AG09309 (cell line): ENCODE measurements around the gene ZBTB47.

Source experiments
- DNase-seq: peaks from one replicate; pipeline ENCODE4 v3.0.0-alpha.2; 2010; ENCODE audit warnings: low read depth
- H3K4me3 ChIP-seq: 2 replicates; pipeline ENCODE4 v1.5.1; 2011; ENCODE audit warnings: mild to moderate bottlenecking, low read depth, low read length, moderate library complexity; ENCODE audit not compliant: control insufficient read depth
- TF ChIP-seq, protein P1 (sequence below): IDR thresholded peaks from 2 replicates; pipeline ENCODE4 v1.5.1; 2011; ENCODE audit warnings: mild to moderate bottlenecking, low read depth, low read length, inconsistent platforms; ENCODE audit not compliant: insufficient read depth, control insufficient read depth; ENCODE audit errors: missing control alignments

Gene ZBTB47

DNA sequence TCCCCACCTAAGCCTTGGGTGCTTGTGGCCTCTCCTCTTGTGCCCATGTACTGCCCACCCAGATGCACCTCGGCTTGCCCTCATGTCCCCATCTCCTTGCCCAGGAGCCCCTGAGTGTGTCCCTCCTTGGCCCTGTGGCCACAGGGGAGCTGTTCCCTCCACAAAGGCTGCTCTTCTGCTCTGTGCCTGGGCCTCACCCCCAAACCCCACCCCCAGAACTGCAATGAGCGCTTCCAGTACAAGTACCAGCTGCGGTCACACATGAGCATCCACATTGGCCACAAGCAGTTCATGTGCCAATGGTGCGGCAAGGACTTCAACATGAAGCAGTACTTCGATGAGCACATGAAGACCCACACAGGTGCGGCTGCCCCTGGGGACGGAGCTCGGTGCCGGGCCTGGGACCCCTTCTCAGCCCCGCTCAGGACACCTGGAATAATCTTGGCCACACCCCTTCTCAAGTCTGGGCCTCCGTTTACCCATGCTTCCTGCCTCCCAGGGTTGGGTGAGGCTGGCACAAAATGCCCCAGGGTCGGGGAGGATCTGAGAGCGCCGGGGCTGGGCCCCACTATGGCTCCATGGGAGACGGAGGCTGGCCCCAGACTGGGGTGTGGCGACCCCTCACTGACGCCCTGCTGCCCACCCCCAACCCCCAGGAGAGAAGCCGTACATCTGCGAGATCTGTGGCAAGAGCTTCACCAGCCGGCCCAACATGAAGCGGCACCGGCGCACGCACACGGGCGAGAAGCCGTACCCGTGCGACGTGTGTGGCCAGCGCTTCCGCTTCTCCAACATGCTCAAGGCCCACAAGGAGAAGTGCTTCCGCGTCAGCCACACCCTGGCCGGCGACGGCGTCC is 10.3 kb downstream of the ZBTB47 start:
- H3K4me3 ChIP-seq, result no peak overlapping the region
- DNase-seq, result no peak
- TF ChIP-seq, protein P1, sequence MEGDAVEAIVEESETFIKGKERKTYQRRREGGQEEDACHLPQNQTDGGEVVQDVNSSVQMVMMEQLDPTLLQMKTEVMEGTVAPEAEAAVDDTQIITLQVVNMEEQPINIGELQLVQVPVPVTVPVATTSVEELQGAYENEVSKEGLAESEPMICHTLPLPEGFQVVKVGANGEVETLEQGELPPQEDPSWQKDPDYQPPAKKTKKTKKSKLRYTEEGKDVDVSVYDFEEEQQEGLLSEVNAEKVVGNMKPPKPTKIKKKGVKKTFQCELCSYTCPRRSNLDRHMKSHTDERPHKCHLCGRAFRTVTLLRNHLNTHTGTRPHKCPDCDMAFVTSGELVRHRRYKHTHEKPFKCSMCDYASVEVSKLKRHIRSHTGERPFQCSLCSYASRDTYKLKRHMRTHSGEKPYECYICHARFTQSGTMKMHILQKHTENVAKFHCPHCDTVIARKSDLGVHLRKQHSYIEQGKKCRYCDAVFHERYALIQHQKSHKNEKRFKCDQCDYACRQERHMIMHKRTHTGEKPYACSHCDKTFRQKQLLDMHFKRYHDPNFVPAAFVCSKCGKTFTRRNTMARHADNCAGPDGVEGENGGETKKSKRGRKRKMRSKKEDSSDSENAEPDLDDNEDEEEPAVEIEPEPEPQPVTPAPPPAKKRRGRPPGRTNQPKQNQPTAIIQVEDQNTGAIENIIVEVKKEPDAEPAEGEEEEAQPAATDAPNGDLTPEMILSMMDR, result no peak

DNA sequence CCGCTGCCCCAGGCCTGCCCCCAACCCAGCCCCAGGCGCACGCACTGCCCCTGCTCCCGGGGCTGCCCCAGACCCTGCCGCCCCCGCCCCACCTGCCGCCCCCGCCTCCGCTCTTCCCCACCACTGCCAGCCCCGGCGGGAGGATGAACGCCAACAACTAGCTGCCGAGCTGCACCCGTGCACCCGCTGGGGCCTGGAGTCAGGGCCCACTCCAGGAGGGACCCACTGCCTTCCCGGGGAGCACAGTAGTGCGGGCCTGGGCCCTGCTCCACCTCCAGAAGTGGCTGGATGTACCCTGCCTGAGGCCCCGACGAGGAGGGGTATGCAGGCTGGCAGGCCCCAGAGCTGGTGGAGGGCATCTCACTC is 10.9 kb downstream of the ZBTB47 start:
- no peak for DNase-seq
- H3K4me3 ChIP-seq, result no peak overlapping the region
- TF ChIP-seq, protein P1, result no peak

DNA sequence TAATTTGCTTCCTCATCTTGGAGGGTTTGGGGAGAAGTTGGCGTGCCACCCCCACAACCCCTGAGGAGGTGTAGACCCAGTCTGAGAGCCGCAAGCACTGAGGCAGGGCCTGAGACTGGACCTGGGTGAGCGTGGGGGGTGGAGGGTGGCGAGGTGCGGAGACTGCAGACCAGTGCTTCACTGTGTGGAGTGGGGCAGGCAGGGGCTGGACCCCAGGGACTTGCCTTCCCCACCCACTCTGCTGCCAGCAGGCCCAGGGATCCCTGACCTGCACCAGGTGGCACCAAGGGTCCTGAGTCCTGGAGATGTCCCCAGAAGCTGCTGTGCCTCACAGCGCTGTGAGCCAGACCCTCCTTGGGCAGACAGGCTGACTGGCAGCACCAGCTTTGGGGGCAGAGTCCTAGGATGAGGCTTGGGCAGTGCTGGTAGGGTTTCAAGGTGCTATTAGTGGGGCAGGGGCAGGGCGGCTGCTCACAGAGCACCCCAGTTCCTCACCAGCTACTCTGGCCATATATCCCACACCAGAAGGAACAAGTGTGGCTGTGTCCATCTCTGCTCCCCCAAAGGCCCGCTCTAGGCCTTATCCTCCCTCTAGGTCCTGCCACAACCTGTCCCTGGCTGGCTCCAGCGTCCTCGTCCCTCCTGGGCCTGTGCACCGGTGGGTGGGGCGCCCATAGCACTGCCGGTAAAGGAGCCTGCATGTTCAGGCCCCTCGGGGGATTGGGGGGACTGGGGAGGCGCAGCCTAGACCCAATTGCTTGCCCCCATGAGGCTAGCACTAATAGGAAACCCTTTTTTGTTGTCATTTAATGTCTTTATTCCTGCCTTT is 11.8 kb downstream of the ZBTB47 start:
- TF ChIP-seq, protein P1, result no peak
- H3K4me3 ChIP-seq, result no peak overlapping the region
- no peak for DNase-seq

DNA sequence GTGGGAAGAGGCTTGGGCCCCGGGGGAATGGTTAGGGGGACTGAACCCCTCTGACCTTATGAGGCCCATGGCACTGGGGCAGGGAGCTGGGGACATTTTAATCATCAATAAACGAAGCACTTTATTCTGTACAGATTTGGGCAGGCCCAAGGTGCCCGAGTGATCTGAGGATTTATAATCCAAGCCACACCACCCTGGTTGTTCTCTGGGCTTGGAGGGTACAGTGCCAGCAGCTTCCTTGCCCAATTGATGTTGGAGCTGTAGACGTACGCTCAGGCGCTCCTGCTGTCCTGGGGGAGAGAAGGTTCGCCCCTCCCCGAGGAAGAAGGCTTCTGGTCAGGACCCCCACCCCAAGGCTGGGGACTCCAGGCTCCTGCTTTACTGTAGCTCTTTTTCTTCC is 12.5 kb downstream of the ZBTB47 start:
- no peak for DNase-seq
- TF ChIP-seq, protein P1, result no peak
- no peak overlapping the region for H3K4me3 ChIP-seq

DNA sequence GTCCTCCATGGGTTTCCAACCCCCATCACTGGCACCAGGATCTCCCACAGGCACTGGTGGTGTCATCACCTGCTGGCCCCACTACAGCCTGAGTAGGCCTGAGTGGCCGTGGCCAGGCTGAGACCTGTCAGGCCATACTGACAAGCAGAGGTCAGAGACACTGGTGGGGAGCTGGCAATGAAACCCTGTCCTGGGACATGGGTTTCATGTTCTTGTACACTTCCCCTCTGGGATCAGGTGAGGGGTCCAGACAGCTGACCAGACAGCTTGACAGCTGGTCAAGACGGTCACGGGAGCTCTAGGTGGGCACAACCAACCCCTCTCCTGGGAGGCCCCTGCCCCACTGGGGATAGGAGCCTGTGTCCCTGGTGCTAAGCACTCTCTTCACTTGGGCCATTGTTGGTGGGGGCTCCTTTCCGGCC is 13.1 kb downstream of the ZBTB47 start:
- DNase-seq, result no peak
- no peak overlapping the region for H3K4me3 ChIP-seq
- TF ChIP-seq, protein P1, result no peak

DNA sequence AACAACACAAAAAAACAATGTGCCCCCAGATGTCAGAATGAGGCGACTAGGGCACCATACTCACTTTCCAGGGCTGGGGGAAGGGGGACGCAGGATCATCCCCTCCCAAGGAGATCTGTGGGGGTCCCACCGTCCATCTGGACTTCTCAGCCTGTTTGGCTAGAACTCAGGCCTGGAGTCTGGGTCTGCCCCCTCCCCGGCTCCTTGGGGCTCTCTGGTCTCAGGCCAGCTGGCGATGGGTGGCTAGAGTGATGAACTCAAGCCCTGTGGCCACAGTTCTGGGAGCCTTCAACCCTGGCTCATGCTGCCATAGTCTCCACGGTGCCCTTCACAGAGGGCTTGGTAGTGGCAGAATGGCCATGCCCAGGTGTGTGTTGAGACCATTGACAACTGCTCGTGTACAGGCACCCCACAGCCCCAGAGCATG is 13.6 kb downstream of the ZBTB47 start:
- TF ChIP-seq, protein P1, result no peak
- no peak overlapping the region for H3K4me3 ChIP-seq
- DNase-seq, result no peak
